ENCODE data around the gene GP1BA.

GP1BA gene

GRCh38 chr17:4951486-4951885, 19.4 kb downstream of the GP1BA start:
- DNase-seq, result no peak

GRCh38 chr17:4953451-4953961, 21.4 kb downstream of the GP1BA start:
- DNase-seq, result no peak

- DNase-seq, result no peak
These were observed 23.0 kb downstream of the GP1BA start for GRCh38 chr17:4955091-4955490.

GRCh38 chr17:4956493-4957061, 24.5 kb downstream of the GP1BA start:
- DNase-seq, result peak in 1 of 4 experiments; percentile 41

- no peak for DNase-seq
These were observed 26.0 kb downstream of the GP1BA start for GRCh38 chr17:4958102-4958501.

GRCh38 chr17:4959261-4959965, 27.3 kb downstream of the GP1BA start:
- no peak for DNase-seq

GRCh38 chr17:4960279-4960922, 28.3 kb downstream of the GP1BA start:
- no peak for DNase-seq

GRCh38 chr17:4965311-4965986, 33.4 kb downstream of the GP1BA start:
- DNase-seq, result no peak

- peak; percentile 79 to 92 (median 85) for DNase-seq
These were observed 34.9 kb downstream of the GP1BA start for GRCh38 chr17:4966844-4967538.

GRCh38 chr17:4967539-4968485, 35.7 kb downstream of the GP1BA start, which contains the start of gene SPAG7:
Gene SPAG7, minus strand, starts transcription at chr17:4967817. Its CDS starts 13 bp downstream, at chr17:4967804.
- peak; percentile 83 to 92 (median 88) for DNase-seq

- no peak for DNase-seq
These were observed 36.5 kb downstream of the GP1BA start for GRCh38 chr17:4968486-4969046.

GRCh38 chr17:4969047-4969550, 37.0 kb downstream of the GP1BA start:
- DNase-seq, result no peak

- DNase-seq, result no peak
These were observed 37.6 kb downstream of the GP1BA start for GRCh38 chr17:4969551-4970173.

GRCh38 chr17:4970273-4970672, 38.2 kb downstream of the GP1BA start:
- DNase-seq, result no peak

- DNase-seq, result no peak
These were observed 39.7 kb downstream of the GP1BA start for GRCh38 chr17:4971826-4972225.

GRCh38 chr17:4972322-4972721, 40.2 kb downstream of the GP1BA start:
- DNase-seq, result no peak

GRCh38 chr17:4972752-4973151, 40.7 kb downstream of the GP1BA start:
- no peak for DNase-seq

- no peak for DNase-seq
These were observed 41.4 kb downstream of the GP1BA start for GRCh38 chr17:4973256-4974114.

- no peak for DNase-seq
These were observed 42.1 kb downstream of the GP1BA start for GRCh38 chr17:4974115-4974670.

All from activated naive CD4-positive, alpha-beta T cell (primary cell).